Stimulated activated CD8-positive, alpha-beta memory T cell treated with anti-CD3 and anti-CD28 coated beads, Interleukin-12 subunit alpha, Interleukin-12 subunit beta, amount 100 ng/mL, for 4 hours (primary cell): Measurements from ENCODE around the gene COX17.
A peak's percentile ranks its signal among the peaks of the same experiment; 100 is the strongest.
"Not testable (repeated sequence)": the region's sequence is repeated elsewhere in the genome, so short reads cannot be mapped to it uniquely, and the experiment has no call there.

Experiments used
- DNase-seq: peaks from one replicate; pipeline ENCODE4 v3.0.0-alpha.2; 2020; ENCODE audit warnings: low read depth

COX17 gene

GRCh38 chr3:119676771-119677640 lies at the start of gene COX17:
COX17 (minus strand) TSS chr3:119677406; CDS start chr3:119677310, 96 bp downstream.
- DNase-seq = peak; percentile 90

GRCh38 chr3:119726909-119727308 lies 49.7 kb upstream of the COX17 start:
- DNase-seq = no peak

- no peak for DNase-seq
These were observed 45.8 kb upstream of the COX17 start for GRCh38 chr3:119723022-119723421.

GRCh38 chr3:119717520-119717919 lies 40.3 kb upstream of the COX17 start:
- no peak for DNase-seq

GRCh38 chr3:119716998-119717397 lies 39.8 kb upstream of the COX17 start:
- no peak for DNase-seq

GRCh38 chr3:119715105-119715504 lies 37.9 kb upstream of the COX17 start:
- DNase-seq = no peak

- no peak for DNase-seq
These were observed 26.8 kb upstream of the COX17 start for GRCh38 chr3:119703820-119704531.

DNA sequence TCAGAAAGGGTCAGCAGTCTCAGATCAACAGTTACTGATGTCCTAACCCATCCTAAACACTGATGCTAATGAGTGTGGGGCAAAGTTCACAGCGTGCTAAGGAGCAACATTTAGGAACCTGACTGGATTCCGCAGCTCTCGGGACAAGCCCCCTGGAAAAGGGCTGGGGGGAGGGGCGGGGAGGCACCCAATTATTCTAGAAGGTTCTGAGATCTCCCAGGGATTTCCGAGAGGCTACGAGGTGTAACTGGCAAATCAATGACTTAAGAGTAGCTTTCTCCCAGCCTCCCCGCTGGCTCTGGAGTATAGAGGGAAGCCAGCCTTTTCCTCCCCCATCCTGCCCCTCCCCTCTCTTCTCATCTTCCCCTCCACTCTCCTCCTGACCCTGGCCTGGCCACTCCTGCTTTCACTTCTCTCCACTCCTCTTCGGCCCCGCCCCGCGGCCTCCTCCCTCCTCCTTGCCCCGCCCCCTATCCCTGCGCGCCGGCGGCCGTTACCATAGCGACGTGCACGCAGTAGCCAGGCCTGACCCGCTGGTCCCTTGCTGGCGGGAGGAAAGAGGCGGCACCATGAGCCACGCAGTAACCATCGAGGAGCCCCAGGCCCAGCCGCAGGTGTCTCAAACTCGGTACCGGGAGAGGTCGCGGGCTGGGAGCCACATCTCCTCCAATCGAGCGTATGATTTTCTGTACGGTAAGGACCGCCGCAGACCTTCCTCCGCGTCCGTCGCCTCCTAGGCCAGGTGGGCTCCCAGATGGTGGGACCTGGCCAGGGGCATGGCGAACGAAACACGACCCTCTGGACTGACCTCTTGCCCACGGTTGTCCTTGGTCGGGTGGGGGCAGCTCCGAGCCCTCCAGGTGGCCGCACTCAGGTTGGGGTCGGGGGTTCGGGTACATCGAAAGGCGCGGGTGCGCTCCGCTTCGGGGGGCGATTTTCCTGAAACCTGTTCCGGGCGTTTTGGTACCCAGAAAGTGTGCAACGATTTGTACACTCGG lies 25.6 kb upstream of the COX17 start, which contains the start of gene CFAP91:
TSS of gene CFAP91 (plus strand) at position 493 of the 998 bp plus-strand sequence. CDS start at position 570, 77 bp downstream.
- DNase-seq = peak; percentile 71

GRCh38 chr3:119700920-119701734 lies 23.9 kb upstream of the COX17 start:
- DNase-seq = no peak

- no peak for DNase-seq
These were observed 23.2 kb upstream of the COX17 start for GRCh38 chr3:119700269-119700919.

- DNase-seq = no peak
These were observed 20.2 kb upstream of the COX17 start for GRCh38 chr3:119697394-119697793.

- DNase-seq = no peak
These were observed 18.3 kb upstream of the COX17 start for GRCh38 chr3:119695480-119695879.

GRCh38 chr3:119690043-119690656 lies 12.9 kb upstream of the COX17 start:
- DNase-seq = no peak

DNA sequence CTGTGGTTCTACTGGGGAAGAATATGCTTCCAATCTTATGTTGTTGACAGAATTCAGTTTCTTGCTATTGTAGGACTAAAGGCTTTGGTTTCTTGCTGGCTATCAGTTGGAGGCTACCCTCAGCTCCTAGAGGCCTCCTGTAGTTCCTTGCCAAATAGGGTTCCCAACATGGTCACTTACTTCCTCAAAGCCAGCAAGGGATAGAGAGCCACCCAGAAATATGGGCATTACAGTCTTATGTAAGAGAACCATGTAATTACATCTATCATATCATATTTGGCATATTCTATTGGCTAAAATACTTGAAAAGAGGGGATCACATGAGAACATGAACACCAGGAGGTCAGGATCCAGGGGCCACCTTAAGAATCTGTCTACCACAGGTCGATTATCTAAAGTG lies 6.2 kb upstream of the COX17 start:
- no peak for DNase-seq

DNA sequence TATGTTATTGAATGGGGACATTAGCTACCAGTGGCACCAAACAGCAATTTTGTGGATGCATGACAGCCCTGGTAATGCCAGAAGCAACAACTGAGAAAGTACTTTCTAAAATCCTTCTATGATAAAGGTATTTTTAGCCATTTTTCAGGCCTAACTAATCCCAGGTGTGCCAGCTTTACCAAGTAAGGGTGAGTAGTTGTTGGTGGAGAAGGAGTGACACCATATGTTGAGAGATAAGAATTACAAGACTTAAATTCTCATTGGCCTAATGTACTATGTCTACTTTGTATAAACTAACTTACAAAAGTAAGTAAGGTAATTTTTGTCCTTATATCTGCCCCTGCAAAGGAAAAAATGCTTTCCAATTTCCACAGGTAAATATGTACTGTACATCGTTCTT lies 4.1 kb upstream of the COX17 start:
- no peak for DNase-seq

DNA sequence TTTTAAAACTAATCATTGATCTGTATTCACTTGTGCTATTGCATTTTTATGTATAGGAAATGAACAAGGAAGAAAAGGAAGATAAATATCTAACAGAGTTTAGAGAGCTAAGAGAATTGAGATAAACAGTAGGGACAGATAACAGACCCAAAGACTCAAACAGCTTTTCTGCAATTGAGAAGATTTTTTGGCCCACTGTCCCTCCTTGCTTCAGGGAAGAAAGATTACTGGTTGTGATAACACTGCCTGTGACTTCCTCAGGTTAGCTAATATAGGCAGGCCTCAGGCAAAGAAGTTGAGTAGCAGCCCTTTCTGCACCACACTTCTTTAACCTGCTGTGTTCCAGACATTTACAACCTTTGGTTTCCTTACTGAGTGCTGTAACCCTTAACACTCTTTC lies 2.7 kb upstream of the COX17 start:
- no peak for DNase-seq

GRCh38 chr3:119678209-119678608 lies 1.0 kb upstream of the COX17 start:
- DNase-seq = not testable (repeated sequence)

GRCh38 chr3:119677641-119677934 lies 382 bp upstream of the COX17 start:
- DNase-seq = no peak

- no peak for DNase-seq
These were observed 1.2 kb downstream of the COX17 start for GRCh38 chr3:119676020-119676419.

DNA sequence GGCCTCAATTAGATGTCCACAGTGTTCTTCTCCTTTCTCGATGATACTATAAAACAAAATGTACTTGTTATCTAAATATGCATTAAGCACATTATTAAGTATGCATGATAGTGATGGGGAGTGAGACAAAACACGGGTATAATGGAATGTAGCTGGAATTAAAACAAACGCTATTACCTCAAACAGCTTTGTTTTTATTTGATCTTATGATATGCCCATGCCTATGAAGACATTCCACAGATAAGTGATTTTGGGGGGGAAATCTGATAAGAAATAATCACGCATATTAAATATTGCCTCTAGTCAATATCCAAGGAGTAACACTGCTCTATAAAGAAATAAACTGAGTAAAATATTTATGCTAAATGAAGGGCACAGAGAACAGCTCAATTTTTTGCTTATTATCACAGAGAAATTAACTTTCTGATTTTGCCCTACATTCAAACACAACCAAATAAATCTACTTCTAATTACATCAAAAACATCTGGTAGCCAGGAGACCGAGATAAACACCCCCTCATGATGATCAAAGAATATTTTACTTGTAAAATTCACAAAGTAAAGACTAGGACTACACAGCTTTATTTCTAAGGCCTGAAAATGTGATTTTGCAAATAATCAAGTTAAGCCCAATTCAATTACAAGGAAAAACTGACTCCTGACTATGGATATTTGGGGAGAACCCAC lies 1.9 kb downstream of the COX17 start:
- DNase-seq = no peak
